Hematopoietic multipotent progenitor cell (in vitro differentiated cells): ENCODE results near the gene PEX26. TPM values are rescaled to one million over a fixed set of nuclear protein-coding genes. Genes with fewer than 3 reads are reported as not detected.
"Not testable (repeated sequence)": the region's sequence is repeated elsewhere in the genome, so short reads cannot be mapped to it uniquely, and the experiment has no call there.

Experiments
- DNase-seq, 3 donors: peaks; one replicate each; pipeline ENCODE4 v3.0.0-alpha.2; 2011 to 2015; ENCODE audit warnings: low read depth in 2 of 3, low spot score in 2 of 3
- total RNA-seq: library from RNA; depleted of rRNA; stranded (reverse); fragments of >200 nt; gene quantifications from one replicate; pipeline ENCODE4 v1.2.3, GENCODE V29; 2012

The PEX26 gene
- total RNA-seq, 1 donor, result 21.3 TPM

DNA sequence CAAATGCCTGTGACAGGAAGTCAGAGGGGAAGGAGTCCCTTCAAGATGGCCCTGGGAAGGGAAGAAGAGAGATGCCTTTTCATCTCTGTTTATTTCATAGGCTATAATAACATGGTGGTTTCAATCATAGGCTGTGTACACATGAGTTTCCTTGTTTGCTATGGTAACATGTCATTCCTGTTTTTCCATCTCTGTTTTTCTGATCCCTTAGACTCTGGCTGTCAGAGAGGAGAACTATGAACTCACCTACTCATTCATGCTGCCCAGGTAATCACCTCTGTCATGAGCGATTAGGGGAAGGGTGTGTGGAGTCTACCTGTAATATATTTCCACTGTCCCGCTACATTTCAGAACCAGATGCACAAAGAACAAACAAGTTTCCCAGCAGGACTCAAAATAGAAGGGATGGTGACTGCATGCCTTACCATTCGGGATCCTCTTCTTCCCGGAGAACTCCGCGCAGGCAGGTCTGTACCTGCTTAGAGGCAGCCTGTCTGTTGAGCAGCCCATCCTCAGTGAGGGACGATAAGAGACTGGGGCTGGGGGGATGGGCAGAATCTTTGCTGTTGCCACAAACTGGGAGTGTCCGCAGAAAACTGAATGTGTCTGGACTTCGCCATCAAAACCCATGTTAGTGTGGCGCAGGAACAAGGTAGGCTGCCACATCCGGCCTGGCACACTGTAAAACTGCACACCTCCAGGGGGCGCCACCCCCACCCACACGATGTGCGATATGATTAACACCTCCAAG, 7.1 kb upstream of the PEX26 start:
- DNase-seq, result no peak

DNA sequence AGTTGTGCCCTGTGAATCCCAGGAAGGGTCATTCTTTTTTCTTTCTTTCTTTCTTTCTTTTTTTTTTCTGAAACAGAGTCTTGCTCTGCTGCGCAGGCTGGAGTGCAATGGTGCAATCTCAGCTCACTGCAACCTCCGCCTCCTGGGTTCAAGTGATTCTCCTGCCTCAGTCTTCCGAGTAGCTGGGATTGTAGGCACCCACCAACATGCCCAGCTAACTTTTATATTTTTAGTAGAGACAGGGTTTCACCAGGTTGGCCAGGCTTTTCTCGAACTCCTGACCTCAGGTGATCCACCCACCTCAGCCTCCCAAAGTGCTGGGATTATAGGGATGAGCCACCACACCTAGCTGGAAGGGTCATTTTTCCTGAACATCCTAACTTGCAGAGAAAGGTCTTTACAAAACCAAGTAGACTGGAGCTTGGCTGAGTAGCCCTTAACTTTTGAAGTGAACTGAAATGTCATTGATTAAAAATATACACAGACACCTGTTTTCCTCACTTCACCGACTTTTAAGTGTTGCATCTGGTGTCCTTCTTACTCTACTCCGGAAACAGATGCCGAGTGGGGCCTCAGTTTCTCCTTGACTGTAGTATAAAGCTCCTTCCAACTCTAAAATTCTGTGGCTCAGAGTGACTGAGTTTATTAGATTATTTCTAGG, 6.4 kb upstream of the PEX26 start:
- not testable (repeated sequence) for DNase-seq

DNA sequence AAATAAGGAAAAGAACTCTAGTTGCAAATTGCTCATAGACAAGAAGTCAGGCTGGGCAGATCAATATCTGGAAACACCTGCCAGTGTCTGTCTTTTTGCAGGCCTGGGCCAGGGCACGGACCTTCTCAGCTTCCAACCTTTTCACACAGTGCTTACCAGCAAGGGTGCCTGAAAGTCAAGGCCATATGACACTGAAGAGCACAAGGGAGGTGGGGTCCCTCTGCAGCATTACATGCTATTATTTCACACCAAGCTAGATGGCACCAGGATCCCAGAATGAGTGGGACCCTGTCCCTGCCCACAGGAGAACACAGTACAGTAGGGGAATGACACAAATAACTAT, 5.9 kb upstream of the PEX26 start:
- DNase-seq, result no peak

DNA sequence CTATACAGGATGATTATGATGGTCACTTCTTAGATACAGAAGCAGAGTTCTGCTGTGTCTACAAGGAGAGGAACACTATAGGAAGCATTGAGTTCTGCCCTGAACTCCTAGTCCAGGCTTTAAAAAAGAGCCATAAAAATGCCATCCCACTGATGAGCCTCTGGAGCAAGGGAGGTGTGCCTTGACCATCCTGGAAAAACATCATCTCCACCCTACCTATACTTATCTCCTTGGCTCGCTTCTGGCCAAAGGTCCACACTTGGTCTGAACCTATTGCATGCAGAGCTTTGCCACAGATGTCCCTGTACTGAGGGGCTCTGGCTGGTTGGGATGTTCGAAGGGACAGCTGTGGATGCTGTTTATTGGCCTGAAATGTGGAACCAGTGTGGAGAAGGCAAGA, 4.3 kb upstream of the PEX26 start:
- no peak for DNase-seq

DNA sequence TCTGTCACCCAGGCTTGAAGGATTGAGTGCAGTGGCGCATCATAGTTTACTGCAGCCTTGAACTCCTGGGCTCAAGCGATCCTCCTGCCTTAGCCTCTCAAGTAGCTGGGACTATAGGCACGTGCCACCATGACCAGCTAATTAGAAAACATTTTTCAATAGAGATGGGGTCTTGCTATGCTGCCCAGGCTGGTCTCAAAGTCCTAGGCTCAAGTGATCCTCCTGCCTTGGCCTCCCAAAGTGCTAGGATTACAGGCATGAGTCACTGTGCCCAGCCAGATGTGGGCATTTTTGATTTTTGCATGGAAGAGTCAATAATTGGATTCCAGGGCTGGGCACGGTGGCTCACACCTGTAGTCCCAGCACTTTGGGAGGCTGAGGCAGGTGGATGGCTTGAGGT, 3.9 kb upstream of the PEX26 start:
- DNase-seq, result not testable (repeated sequence)

DNA sequence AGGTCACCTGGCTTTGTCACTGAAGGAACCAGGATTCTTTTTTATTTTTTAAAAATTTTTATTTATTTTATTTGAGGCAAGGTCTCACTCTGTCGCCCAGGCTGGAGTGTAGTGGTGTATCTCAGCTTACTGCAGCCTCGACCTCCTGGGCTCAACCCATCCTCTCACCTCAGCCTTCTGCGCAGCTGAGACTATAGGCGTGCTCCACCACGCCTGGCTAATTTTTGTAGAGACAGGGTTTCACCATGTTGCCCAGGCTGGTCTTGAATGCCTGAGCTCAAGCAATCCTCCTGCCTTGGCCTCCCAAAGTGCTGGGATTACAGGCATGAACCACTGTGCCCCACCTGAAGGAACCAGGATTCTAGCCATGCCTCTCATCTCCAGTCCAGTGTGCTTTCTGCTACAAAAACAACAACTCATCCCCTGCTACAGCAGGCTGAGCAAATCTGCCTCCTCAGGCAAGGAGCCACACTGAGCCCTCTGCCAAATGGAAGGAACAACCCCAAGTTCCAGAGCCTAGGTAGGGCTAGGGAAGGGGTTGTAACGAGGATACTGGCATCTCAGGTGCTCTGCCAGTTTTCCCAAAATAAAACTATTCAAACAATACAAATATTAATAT, 2.6 kb upstream of the PEX26 start:
- no peak for DNase-seq

DNA sequence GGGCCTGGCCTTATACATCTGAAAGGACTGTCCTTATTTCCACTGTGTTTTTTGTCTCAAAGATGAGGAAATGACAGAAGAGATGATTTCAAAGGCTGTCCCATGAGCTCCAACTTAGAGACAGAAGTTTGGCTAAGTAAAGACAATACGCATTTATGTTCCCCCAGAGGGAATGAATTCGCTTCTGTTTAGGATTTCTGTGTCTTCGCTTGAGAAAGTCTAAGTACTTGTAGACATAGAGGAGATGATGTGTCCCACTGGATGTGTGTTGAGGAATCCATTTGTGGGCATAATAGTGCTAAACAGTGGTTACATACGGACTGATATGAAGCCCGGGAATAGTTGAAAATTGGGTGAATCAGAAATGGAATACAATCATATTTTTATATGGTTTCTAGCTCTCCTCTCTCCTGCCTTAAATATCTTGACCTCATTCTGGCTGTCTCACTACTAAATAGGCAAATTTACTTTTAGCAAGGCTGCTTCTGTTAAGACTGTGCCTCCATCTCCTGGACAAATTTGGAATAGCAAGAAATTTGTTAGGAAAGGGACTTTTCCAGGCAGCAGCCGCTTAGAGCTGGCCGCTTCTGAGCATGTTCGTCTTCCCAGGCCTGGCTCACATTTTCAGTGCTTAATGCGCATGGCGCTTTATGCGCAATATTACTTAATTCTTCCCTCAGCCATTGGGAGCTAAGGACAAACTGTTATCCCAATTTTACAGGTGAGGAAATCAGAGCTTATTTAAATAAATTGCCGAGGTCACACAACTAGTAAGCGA, 1.9 kb upstream of the PEX26 start:
- DNase-seq, result peak in 2 of 3 donors; percentile 70 to 91

DNA sequence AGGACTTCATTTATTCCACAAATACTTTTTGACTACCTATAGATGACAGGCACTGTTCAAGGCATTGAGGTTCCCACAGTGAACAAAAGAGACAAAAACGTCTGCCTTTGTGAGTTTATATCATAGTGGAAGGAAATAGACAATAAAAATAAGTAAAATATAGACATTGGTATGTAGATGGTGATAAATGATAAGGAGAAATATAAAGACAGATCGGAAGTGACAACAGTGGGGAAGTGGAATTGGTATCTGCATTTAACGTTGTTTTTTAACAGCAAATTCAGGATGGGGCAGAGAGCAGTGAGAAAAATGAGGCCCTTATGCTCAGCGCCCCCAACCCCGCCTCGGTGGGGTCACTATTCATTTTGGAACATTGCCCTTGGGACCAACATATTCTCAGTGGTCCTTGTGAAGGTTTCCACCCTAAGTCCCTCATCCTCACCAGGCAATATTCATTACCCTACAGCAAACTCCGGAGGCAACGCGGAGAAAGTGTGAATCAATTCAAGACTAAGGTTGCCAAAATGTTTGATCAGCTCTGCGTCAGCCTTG, 627 bp upstream of the PEX26 start:
- no peak for DNase-seq

DNA sequence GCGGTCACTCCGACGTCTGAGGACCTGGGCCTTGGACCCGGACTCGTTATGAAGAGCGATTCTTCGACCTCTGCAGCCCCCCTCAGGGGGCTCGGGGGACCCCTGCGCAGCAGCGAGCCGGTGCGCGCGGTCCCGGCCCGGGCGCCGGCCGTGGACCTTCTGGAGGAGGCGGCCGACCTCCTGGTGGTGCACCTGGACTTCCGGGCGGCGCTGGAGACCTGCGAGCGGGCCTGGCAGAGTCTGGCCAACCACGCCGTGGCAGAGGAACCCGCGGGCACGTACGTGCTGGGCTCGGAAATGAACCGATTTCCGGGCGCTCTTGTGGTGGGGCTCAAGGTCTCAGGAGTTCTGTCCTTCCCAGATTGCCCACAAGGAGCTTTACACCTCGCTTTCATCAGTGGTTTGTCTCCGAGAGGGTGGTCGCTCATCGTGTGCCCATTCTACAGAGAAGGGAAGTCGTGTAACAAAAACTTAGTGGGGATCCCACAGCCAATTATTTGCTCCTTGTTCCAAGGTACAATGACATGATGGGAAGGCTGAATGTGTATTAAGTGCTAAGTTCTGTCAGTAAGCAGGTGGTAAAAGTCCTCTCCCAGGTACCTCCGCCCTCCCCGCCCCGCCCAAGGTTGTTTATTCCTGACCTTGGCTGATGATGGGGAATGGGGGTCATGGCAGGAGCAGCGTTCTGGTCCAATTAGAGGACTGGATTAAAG, 695 bp downstream of the PEX26 start:
- peak in 2 of 3 donors; percentile 44 to 52 for DNase-seq

DNA sequence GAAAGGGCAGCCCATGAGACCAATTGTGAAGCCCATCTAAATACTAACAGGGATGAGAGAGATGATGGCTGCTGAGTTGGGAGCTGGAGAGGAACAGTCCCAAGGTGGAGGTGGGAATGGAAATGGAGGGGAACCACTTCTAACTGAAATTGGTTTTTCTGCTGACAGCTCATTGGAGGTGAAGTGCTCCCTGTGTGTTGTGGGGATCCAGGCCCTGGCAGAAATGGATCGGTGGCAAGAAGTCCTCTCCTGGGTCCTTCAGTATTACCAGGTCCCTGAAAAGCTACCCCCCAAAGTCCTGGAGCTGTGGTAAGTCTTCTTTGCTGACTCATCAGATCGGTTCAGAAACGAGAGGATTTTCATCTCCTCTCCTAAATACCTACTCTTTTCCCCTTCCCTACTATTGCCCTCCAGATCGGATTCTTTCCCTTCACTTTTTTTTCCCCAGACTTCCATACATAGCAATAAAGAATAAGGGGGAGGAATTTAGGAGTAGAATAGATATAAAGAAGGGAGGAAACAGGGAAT, 2.0 kb downstream of the PEX26 start:
- DNase-seq, result no peak

DNA sequence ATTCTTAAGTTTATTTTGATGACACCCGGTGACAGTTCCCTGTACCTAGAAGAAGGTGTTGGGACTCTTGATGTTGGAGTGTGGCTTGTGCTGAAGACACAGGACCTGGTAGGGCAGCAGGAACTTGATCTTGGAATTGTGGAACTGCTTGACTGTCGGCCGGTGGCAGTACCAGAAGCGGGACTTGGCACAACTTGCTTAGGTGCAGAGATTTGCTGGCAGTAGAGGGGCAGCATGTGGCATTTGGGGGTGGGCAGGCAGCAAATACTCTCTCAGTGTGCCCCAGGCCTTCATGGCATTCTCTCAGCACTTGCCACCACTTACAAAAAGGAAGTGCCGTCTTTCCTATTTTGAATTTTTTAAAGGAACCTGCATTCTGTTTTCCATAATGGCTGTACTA, 3.6 kb downstream of the PEX26 start:
- DNase-seq, result no peak

DNA sequence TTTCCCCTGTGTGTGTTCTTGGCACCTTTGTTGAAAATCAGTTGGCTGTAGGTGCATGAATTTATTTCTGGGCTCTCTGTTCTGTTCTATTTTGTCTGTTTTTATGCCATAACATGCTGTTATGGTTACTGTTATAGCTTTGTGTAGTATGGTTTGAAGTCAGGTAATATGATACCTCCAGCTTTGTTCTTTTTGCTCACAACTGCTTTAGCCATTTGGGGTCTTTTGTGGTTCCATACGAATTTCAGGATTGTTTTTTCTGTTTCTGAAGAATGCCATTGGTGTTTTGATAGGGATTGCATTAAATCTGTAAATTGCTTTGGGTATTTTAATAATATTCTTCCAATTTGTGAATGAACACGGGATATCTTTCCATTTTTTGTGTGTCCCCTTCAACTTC, 4.7 kb downstream of the PEX26 start:
- DNase-seq, result no peak

DNA sequence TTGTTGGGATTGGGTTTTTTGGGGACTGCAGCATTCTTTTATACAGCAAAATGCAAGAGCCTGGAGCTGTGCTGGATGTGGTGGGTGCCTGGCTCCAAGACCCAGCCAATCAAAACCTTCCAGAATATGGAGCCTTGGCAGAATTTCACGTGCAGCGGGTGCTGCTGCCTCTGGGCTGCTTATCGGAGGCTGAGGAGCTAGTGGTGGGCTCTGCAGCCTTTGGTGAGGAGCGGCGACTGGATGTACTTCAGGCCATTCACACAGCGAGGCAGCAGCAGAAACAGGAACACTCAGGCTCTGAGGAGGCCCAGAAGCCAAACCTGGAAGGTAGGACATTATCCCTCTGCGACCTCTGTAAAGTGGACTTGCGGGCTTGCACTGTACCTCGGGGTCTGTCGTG, 5.6 kb downstream of the PEX26 start:
- DNase-seq, result no peak

DNA sequence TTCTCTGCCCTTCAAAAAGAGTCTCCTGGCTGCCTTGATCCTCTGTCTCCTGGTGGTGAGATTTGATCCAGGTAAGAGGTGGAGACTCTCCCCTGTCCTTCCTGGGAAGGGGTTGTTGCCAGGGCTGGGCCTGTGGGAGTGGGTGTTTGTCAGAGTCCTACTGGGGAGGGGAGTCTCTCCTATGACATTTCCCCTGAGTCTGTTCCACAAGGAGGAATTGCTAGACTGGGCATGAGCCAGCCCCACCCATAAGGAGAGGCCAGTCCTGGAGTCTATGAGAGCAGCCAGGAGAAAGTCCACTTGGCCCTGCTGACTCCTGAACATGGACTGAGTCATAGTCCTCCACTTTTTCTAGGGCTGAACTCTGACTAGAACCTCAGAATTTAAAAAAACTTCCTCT, 7.4 kb downstream of the PEX26 start:
- no peak for DNase-seq

DNA sequence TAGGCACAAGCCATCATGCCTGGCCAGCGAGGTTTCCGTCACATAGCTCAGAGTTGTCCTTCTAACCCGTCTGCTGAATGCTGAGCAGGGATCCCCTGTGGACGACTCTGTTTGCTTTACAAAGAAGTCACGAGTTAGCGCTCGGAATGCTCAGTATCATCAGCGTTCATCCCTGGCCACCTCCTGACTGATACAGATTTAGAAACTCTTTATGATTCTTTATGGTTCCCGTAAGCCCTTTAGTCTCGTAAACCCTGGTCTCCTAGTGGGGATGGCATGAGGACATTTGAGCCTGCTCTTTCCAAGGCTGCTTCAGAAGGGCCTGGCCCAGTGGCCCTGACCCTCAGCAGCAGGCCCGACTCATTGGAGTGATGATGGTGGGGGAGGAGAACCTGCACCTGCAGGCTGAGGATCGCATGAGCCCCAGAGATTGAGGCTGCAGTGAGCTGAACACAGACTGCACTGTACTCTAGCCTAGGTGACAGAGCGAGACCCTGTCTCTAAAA, 9.6 kb downstream of the PEX26 start:
- no peak for DNase-seq

DNA sequence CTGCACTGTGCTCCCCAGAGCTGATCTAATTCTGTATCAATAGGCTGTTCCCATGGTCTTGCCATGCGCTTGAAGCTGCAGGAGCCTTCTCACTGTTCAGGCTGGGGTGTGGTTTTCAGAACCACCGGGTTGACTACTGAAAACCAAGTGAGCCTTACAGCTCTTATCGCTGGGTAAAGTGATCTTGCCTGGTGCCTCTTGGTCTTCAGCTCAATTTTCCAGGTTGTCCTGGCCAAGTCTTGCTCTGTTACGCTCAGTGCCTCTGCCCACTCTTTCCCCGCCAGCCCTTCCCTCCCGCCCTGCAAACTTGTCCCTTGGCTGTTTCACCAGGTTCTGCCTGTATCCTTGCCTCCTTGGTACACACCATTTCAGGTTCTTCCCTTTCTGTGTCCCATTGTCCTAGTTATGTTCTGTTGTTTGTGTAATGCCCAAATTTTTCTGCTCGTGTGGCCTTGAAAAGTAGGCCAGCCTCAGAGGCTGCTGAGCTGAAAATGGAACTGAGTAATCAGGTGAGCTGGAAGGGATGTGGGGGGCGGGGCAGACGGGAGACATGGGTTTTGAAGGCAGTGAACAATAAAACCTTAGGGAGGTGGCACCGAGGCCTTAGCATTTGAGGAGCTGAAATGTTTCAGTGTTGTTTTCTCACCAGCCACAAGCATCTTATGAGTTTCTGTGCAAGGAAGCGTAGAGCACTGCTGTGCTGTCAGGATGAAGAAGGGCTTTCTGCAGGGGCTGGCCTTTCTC, 11.2 kb downstream of the PEX26 start:
- no peak for DNase-seq

DNA sequence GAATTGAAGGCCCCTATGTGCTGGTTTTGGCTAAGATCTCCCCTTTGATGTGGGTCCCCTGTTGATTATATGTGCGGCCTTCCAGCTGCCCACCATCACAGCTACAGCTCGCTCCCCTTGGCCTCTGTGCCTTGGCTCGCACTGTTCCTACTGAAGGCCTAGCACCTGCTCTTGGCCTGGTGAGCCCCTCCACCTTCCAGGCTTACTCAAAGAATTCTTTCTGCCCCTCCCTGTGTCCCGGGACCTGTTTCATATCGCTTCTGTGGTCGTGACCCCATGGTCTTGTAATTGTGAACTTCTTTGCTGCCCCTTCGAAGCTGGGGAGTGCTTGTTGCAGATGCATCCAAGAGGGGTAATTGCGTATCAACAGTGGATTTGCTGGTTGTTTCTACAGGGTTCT, 12.5 kb downstream of the PEX26 start:
- no peak for DNase-seq

DNA sequence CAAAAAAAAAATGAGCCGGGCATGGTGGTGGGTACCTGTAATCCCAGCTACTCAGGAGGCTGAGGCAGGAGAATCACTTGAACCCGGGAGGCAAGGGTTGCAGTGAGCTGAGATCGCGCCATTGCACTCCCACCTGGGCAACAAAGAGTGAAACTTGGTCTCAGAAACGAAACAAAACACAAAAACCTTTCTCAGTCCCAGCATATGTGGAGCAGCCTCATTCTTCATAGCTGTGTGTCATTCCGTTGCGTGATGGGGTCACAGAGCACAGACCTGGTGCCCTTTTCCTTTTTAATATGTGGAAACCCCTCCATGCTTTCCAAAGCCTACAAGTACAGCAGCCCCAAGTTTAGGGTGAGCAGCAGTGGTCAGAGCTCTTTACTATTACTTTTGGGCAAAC, 13.7 kb downstream of the PEX26 start:
- no peak for DNase-seq

DNA sequence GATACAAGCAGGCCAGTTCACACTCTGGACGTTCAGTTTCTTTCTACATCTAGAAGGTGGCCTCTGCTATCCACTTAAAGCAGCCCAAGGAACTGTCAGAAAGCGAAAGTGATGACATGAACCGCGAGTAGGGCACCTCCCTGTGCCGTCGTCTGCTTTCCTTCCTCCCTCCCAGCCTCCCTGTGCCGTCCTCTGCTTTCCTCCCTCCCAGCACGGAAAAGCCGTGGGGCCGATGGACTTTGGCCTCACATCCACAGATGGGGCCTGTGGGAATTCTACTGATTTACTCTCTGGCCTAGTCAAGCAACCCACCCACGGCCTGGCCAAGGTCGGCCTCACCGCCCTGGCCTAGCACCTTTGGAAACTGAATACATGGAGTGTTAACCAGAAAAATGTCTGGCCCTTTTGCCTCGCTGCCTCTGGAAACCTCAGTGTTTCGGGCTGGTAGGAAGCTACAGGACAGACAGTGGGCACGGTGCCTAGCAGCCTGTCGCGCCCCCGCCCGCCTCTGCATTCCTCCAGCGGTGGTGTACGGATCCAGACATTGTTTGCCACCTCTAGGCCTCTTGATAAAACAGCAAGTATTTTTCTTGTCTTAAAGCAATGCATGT, 14.2 kb downstream of the PEX26 start:
- DNase-seq, result no peak
